HG03097 (cell line): Measurements from ENCODE around the gene EPN1.
A peak's percentile ranks its signal among the peaks of the same experiment; 100 is the strongest.

Source experiments
- ATAC-seq: cut with Tn5 transposase; IDR thresholded peaks from one replicate; pipeline ENCODE4 v1.9.1; 2021; ENCODE audit not compliant: unreplicated experiment, low FRiP score

Gene EPN1

DNA sequence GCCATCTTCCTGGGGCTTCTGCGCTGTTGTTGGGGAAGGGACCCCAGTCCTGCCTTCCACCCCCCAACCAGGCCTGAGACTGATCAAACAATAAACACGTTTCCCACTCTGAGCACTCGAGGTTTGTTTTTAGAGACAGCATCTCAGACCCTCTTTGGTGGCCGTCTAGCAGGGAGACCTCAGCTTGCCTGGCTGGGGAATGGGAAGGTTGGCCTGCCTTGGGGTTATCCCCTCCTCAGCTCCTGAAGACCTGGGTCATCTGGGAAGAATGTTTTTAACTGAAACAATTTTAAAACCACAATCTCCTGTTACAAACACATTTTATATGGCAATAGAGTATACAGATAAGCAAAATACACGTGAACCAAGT, 29.5 kb upstream of the EPN1 start:
- ATAC-seq, result no peak

DNA sequence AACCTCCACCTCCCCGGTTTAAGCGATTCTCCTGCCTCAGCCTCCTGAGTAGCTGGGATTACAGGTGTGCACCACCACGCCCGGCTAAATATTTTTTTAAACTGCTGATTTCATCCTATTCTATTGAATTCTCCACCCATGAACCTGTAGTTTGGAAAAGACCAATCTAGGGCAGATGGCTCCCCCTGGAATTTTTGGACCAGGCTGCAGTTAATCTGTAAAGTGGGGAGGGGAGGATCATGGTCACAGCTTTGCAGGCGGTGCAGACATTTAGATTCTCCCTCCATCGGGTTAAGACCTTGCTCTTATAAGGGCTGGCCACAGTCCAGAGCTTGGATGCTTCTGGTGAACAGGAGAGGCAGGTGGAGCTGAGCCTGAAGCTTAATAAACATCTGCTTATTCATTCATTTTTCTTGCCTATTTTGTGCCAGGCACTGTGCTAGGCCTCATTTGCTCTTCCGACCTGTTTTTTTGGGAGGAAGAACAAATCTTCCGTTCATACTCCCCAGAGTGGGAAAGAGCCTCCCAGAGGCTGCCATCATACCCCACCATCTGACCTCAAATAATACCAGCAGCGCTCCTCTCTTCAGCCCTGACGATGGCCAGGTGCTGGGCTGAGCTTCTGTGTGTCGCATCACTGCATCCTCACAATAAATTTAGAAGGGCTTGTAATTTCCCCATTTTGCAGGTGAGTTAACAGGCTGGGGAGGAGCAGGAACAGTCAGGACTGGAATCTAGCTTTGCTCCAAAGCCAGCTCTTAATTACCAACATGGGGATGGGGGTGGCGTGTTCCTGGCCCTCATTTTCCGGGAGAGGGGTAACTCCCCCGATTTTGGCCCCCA, 27.9 kb upstream of the EPN1 start:
- ATAC-seq, result no peak

DNA sequence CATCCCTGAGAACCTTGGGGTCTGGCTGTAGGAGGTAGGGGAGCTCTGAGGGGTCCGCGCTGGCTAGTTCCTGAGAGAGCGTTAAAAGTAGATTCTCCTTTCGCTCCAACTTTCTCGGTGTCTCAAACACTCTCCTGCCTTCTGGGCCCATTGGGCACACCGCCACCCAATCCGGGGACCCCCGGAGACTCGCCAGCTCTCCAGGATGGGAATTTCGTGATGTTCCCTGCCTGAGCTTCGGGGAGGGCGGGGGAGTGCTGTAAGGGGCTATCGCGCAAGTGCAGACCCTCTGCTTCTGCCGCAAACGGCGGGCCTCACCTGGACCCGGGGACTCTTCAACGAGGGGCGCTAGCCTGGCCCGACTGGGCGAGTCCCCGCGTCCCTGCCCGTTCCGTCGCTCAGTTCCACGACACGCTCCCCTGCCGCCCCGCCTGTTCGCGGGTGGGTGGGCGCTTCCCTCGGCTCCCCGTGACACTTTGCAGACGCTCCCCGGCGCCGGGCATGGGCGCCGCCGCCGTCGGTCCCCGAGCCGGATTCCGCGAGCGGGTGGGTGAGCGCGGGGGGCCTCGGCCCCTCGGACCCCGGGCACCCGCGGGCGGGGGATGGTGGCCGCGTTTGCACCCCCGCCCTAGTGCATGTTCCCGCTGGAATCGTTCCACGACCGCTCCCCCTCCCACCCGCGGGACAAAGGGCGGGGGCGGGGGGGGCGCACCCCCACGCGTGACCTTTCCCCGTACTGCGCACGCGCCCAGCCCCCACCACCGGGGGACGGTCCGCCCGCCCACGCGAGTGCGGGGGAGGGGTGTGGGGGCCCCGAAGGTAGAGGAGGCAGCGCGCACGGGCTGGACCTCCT, 27.1 kb upstream of the EPN1 start, which contains the start of gene CCDC106:
TSS of gene CCDC106 (plus strand) at position 481 of the 853 bp plus-strand sequence. CDS start 835 bp downstream, outside the sequence.
- ATAC-seq, result no peak

DNA sequence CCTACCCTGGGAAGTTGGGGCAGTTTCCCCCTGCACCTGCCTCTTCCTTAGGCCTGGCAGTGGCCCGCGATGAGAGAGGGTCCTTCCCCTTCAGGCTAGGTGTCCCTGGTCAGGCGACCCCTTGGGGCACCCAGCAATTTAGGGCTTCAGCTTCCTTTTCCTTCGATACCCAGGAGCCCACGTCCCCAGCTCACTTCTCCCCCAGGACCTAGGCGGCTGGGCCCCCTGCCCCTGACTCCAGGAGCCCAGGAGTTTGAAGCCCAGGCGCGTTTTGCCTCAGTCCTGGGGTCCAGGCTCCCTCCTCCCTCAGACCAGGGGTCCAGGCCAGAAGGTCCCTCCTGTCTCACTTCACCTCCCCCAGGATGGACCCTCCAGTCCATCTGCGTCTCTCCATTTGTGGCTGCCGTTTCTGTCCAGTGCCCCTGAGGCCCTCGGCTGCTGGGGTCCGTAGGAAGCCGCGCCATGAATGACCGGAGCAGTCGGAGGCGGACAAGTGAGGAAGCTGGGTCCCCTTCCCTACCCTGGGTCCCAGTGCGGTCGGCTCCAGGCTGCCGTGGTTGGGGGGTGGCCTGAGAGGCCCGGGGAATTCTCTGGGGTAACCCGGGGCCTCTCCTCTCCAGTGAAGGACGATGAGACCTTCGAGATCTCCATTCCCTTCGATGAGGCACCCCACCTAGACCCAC, 26.3 kb upstream of the EPN1 start:
- no peak for ATAC-seq

DNA sequence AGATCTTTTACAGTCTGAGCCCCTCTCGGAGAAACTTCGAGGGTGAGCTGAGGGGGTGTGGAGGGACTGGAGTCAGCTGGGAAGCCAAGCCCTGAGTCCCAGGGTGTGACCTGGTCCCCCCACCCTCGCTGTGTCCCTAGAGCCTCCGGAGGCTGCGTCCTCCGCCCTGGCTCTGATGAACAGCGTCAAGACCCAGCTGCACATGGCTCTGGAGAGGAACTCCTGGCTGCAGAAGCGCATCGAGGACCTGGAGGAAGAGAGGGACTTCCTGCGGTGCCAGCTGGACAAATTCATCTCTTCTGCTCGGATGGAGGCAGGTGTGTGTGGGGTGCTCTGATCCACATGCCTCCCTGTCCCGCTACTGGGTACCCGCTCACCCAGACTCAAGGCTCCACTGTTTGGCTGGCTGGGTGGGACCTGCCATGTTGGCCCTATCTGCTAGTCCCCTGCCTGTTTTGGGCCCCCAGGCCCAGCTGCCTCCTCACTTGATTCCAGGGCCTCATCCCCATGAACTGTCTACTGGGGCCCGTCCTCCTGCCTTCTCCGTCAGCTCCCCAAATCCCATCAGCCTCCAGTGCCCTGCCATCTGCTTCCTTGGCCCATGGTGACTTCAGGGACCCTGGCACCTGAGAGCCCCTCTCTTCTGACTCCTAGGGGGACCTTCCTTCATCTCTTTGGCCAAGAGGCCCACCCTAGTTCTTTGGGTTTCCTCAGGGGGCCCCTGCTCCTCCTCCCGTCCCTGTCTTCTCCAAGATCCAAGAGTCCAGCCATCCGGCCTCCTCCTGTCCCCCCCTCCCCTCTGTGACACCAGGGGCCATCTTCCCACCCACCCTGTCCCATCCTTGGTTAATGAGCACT, 25.5 kb upstream of the EPN1 start:
- no peak for ATAC-seq

DNA sequence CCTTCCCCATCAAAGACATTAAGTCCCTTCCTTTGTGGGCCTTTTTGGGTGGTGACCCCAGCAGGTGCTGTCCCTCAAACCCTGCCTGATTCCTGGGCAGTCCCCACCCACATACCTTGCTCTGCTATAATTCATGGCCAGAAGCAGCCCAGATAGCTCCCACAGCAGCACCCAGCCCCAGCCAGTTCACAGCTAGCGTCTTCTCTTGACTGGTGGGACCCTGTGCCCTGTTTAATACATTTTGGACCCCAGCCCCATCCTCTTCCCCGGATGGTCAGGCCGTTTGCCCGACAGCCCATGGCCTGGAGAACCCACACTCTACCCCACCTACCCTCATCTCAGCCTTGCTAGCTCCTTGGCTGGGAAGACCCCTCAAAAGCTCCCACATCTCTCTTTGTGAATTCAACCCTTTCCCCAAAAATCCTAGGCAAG, 24.9 kb upstream of the EPN1 start:
- no peak for ATAC-seq

DNA sequence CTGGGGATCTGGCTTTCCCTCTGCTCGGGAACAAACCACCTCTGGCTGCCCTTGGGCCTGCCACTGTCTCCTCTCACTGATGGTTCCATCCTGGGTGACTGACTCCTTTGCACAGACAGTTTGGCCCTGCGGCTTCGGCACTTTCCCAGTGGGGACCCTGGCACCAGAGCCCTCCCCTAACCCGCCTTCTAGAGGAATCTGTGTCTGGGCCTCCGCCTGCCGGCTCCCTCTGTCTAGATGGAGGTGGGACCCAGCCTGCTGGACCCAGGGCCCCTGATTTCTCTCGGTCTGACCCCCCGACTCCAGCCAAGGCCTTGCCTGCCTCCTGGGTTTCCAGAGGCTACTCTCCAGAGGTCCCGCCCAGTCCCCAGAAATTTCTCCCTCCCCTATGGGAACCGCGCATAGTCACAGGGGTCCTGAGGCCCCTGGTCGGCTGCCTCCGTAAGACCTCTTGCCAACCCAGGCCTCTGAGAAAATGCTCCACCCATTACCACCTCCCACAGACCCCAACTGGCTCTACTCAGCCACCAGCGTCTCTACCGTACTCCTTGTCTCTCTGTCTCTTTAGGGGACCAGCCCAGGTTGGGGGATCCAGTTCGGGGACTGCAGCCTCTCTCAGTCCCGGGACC, 24.3 kb upstream of the EPN1 start:
- ATAC-seq, result no peak

DNA sequence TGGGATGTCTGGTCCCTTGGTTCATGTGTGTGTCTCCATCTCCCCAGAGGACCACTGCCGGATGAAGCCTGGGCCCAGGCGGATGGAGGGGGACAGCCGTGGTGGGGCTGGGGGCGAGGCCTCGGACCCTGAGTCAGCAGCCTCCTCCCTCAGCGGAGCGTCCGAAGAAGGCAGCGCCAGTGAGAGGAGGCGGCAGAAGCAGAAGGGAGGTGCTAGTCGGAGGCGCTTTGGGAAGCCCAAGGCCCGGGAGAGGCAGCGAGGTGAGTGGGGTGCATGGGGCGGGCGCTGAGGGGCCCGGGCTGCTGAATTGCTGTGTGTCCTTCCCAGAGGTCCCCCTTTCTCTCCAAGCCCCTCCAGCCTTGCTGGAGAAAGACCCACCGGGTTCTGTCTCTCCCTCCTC, 23.8 kb upstream of the EPN1 start:
- ATAC-seq, result no peak

DNA sequence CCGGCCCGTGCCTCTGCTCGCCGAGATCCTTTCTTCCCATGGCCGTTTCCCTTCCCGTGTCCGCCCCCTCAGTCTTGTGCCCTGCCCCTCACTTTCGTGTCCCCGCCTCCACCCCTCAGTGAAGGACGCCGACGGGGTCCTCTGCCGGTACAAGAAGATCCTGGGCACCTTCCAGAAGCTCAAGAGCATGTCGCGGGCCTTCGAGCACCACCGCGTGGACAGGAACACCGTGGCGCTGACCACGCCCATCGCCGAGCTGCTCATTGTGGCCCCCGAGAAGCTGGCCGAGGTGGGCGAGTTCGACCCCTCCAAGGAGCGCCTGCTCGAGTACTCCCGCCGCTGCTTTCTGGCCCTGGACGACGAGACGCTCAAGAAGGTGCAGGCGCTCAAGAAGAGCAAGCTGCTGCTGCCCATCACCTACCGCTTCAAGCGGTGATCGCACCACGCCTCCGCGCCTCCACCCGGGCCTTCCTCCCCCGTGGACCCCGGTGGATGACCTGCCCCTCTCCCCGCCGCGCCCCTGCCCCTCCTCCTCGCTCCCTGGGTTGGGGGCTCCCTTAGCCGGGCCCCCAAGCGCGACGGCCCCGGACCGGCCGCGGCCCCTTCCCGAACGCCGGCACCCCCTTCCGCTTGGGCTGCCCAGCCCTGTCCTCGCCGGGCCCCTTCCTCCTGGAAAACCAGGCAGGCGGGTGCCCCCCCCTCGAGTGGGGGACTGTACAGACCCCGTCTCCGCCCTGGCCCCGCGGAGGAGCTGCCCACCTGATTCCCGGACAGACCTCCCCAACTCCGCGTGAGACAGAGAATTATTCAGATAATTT, 22.5 kb upstream of the EPN1 start:
- no peak for ATAC-seq

DNA sequence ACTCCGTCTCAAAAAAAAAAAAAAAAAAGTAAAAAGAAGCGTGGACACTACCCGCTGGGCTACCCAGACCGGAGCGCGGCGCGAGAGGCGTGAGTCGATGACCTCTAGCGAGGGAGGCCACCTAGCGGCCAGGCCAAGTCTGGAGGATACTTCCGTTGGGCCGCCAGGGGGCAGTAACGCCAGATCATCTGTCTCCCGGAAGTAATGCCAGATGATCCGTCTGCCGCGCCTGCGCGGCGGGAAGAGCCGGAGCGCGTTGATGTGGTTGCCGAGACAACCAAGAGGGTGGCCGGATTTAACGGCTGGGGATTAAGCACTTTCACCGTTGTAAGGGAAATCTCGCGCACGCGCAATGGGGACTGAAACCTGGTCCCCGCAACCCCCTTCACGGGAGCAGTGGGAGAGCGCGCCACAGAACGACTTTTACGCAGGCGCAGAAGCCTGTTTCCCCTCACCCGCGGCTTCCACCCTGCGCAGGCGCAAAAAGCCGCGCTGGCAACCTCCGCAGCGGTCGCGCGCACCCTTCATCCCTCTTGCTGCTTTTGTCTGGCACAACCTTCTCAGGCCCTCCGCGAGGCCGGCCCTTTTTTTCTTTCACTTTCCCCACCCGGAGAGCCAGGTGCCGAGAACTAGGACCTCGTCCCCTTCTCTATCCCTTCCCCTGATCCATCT, 21.2 kb upstream of the EPN1 start:
- peak; percentile 40 for ATAC-seq

DNA sequence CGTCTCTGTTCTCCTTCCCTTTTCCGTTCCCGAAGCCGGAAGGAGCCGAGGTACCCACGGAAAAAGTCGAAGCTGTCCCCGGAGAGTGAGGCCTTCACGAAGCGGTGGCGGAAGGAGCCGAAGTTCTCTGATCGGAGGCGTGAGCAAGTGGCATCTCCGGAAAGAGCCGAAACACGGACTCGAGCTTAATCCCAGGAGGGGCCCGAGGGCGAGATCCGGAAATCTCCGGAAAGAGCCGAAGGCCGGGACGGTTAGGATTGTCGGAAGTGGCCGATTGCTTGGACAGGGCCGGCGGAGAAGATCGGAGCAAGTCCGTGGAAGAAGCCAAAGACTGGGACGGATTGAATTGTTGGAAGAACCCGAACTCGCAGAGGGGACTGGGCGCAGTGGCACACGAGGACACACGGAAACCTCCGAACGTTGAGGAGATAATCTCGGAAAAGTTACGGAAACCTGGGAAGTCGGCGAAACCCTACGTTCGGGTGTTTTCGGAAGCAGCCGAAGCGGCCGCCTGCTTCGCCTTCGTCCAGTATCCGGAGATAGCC, 20.6 kb upstream of the EPN1 start:
- peak; percentile 66 for ATAC-seq

DNA sequence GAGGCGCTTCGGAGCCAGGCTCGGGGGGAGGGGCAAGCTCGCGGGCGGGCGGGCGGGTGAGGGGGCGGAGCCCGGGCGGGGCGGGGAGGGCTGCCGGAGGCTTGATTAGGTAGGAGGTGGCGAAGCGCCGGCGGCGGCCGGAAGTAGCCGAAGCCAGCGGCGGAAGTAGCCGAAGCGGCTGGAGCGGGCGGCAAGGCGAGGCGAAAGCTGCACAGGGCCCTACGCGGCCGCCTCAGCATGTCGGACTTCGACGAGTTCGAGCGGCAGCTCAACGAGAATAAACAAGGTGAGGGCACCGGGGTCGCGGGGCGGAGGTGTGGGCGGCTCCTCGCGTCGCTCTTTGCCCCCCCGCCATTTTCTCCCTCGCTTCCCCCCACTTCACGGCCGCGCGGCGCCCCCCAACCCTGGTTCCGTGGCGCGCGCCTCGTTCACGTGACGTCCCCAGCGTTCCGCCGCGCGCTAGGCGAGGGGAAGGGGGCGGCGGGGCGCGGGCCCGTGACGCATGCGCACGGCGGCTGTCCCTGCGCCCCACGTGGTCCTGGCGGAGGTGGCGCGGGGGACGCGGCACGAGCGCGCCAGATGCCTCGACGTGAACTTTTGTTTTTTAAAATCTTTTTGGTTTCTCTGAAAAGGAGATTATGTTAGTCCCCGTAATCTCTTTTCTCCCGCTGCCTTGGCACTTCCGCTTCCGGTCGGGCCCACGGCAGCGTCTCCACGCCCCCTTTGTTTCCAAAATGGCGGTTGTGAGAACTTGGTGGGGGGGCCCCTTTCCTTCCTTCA, 20.0 kb upstream of the EPN1 start, which contains the start of gene U2AF2:
TSS of gene U2AF2 (plus strand) at position 168 of the 780 bp plus-strand sequence. CDS start at position 238, 70 bp downstream.
- no peak for ATAC-seq

DNA sequence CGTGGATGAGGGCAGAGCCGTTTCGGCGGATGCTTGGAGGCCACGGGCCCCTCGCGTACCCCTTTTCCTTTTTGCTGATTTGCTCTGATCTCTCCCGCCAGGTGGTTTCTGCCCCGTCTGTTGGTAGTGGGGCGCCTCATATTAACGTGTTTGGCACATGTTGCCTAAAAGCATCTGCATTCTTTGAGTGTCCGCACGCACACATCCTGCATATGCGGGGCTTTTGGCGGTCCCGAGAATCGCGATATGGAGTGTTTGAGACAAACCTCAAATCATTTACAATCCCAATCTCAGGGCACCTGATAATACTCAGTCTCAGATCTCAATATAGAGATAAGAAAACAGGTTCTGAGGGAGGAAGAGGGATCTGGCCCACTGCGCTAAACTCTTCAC, 19.4 kb upstream of the EPN1 start:
- ATAC-seq, result no peak

DNA sequence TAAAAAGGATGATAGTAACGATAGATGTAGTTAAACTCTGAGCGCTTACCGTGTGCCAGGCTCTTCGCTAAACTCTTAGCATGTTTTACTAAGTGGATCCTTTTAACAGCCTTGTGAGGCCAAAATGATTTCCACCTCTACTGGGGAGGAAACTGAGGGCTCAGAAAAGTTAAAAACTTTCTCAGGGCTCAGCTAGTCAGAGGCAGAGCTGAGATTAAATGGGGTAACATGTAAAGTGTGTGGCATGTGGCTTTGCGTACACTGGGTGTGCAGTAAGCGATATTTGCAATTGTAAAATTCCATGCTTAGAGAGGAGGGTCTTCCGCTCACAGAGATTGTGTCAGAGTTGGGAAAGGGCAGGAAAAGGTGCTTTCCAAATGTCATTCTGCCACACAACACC, 18.5 kb upstream of the EPN1 start:
- ATAC-seq, result no peak

DNA sequence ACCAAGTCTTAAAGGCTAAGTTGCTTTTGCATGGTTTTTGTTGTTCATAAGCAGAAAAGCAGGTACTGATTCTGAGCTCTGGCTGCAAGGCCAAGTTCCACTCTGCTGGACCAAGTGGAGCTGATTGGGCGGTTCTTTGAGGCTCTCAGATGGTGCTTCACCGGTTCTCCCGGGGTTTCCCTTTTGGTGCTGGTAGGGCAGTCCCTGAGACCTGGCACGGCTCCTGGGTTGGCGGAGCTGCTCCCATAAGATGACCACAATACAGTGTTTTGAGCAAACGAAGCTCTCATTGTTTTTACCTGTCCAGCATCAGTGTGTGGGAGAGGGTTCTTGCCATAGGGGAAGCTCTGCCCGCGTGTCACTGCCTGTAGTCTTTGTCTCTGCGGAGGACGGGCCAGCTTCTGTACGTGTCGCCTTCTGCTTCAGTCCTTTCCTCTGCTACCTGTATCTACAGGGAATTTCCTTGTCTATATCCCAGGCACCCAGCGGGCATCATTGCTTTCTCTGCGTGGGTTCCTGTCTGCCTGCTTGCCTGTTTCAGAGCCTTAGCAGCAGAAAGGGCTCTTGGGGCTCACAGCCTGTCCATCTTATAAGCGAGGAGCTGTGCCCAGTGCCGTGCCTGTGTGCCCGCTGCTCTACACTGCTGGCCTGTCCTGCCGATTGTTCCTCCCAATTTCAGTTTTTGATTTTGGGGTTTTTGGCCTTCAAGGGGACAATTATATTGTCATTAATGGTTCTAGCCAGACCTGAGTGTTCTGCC, 17.9 kb upstream of the EPN1 start:
- no peak for ATAC-seq

DNA sequence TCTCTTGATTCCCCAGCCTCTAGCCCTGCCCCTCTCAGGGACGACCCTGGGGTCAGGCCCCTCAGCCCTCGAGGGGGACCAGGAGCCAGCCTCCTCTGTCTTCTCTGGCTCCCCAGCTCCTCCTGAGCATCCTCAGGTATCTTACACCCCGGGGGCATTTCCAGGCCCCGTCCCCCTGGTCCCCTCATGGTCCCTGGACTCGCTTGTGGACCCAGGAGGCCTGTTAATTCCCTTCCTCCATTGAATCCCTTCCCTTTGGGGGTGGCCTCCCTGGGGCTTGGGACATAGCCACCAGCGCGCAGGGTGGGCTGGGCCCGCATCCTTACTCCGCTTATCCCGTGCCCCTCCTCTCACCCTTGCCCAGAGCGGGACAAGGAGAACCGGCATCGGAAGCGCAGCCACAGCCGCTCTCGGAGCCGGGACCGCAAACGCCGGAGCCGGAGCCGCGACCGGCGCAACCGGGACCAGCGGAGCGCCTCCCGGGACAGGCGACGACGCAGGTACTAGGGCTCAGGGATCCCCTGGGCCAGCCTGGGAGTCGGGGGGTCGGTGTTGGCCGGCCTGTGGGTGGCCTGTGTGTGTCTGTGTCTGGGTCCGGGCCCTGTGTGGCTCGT, 16.1 kb upstream of the EPN1 start:
- ATAC-seq, result no peak
